Epithelial cell of esophagus (primary cell): ENCODE data around the gene PDILT.

Experiments
- DNase-seq: peaks from one replicate; pipeline ENCODE4 v3.0.0; 2010; ENCODE audit warnings: low read depth
- H3K4me3 ChIP-seq: 2 replicates; pipeline ENCODE4 v1.5.1; 2011; ENCODE audit warnings: mild to moderate bottlenecking, low read length, control low read depth
- TF ChIP-seq, protein P1 (sequence below): IDR thresholded peaks from 2 replicates; pipeline ENCODE4 v1.5.1; 2011; ENCODE audit warnings: low read depth, mild to moderate bottlenecking, low read length, control low read depth, inconsistent platforms; ENCODE audit not compliant: insufficient read depth; ENCODE audit errors: missing control alignments

The PDILT gene

DNA sequence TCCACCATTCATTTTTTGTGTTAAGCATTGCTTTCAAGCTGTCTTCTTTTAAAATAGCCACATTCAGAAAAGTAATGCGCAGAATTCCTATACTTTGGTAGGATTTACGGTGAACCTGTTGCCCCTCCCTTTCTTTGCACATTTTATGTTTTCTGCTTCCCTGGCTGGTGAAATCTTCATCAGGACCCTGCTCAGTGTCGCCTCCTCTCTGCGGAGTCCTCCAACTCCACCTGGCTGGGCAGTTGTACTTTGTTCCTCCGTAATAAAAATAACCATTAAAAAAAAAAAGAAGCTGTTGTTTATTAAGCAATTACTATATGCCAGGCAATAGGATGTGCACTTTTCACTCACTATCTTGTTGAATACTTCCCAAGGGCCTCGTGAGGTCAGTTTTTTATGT is 54.9 kb downstream of the PDILT start:
- no peak overlapping the region for H3K4me3 ChIP-seq
- DNase-seq, result no peak
- TF ChIP-seq, protein P1, sequence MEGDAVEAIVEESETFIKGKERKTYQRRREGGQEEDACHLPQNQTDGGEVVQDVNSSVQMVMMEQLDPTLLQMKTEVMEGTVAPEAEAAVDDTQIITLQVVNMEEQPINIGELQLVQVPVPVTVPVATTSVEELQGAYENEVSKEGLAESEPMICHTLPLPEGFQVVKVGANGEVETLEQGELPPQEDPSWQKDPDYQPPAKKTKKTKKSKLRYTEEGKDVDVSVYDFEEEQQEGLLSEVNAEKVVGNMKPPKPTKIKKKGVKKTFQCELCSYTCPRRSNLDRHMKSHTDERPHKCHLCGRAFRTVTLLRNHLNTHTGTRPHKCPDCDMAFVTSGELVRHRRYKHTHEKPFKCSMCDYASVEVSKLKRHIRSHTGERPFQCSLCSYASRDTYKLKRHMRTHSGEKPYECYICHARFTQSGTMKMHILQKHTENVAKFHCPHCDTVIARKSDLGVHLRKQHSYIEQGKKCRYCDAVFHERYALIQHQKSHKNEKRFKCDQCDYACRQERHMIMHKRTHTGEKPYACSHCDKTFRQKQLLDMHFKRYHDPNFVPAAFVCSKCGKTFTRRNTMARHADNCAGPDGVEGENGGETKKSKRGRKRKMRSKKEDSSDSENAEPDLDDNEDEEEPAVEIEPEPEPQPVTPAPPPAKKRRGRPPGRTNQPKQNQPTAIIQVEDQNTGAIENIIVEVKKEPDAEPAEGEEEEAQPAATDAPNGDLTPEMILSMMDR, result no peak

DNA sequence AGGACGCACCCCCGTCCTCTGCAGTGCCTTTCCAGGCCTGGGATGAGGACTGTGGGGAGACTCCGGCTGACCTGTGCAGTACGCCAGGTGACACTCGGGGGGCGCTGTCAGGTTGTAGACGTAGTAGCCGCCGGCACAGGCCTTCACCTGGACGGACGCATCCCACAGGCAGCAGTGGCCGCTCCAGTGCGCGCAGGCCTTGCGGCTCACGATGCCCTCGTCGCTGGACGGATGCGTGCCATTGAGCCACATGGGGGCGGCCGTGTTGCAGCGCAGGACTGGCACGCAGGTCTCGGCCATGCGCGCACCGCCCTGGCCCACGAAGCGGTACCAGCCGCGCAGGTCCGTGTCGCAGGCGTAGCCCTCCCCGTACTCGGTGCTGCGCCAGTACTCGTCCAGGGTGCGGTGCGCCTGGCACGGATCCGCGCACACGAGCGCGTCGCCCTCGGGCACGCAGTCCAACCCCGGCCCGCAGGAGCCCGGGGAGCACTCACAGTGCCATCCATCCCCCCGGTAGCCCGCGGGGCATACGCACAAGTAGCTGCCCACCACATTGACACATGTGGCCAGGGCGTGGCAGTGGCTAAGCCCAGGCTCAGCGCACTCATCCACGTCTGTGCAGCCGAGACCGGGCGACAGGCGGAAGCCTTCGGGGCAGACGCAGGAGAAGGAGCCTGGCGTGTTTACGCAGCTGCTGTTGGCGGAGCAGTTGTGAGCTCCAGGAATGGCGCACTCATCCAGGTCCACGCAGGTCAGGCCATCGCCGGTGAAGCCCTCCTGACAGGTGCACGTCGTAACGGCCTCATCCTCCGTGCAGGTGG is 56.0 kb downstream of the PDILT start:
- H3K4me3 ChIP-seq, result no peak overlapping the region
- no peak for DNase-seq
- TF ChIP-seq, protein P1, result no peak

DNA sequence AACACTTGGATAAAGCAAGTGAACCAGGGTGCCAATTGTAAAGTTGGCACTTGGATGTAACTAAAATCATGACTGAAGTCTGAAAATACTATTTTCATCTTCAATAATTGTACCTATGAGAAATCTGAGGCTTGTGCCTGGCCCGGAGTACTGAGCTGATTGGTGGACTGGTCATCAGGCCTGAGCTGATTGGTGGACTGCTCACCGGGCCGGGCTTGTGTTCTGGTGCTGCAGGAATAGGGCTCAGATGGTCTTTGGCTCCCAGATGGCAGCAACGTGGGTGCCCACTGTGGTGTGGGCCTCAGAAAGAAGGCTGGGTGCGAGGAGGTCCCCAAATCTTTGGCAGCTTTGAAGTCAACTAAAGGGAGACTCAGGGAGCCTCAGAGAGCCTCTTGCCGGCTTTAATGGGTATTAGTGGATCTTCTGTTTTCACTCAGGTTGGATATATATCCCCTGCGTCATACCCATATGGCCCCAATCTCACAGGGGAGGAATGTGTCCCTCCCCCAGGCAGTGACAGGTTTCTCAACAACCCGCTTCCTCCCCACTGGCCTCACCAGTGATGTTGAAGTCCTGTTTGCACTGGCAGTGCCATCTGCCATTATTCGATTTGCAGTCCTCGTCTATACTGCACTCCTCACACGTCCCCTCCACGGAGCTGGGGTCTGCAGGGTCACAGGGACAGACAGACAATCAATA is 56.7 kb downstream of the PDILT start:
- TF ChIP-seq, protein P1, result no peak
- no peak for DNase-seq
- H3K4me3 ChIP-seq, result no peak overlapping the region

DNA sequence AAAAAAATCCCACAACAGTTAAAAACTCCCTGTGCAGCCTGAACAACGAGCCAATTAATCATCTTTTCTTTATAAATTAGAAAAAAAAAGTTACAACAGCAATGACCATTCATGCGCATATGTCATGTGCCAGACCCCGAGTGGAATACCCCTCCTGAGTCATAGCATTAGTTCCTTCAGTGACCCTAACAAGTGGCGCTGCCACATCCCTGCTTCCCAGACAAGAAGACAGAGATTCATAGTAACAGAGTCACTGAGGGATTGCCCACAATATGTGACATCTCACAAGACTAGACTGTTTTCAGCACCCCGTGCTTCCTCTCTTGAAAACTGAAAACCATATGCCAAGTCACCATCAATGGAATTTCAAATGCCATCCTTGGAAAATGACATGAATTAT is 59.9 kb downstream of the PDILT start:
- TF ChIP-seq, protein P1, result no peak
- H3K4me3 ChIP-seq, result no peak overlapping the region
- DNase-seq, result no peak

DNA sequence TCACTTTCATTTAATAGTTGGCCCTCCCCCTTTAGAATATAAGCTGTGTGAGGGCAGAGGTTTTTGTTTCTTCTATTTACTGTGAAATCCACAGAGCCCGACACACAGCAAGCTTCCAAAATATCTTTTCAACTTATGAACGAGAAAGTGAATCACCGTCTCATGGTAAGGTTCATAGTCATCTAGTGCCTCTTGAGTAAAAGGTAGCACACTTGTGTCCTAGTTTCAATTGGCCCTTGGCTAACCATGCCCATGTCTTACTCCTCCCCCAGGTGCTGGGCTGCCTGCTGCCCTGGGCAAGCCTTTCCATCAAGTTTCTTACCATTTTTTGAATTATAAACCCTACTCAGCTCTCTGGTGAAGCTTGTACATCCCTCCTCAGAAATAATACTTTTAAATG is 64.8 kb downstream of the PDILT start:
- TF ChIP-seq, protein P1, result no peak
- DNase-seq, result no peak
- no peak overlapping the region for H3K4me3 ChIP-seq

DNA sequence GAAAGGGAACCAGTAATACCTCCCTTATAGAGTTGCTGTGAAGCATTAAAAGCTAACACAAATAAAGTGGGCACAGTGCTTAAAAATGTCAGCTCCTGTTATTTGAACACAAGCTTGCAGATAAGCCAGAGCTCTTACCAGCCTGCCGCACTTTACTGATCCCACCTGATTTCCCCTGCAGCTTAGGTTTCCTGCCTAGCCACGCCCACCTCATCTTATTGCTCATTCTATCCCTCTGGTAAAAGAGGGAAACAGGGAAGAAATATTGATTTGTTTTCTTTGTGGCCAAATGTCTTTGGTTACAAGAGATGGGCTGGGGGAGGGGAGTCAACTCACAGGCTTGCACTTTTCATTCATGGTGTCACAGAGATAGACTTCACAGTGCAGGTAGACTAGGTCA is 67.6 kb downstream of the PDILT start:
- TF ChIP-seq, protein P1, result no peak

More for the DNA sequence above, 67.6 kb downstream of the PDILT start:
- no peak overlapping the region for H3K4me3 ChIP-seq
- no peak for DNase-seq
